Naive thymus-derived CD4-positive, alpha-beta T cell (primary cell): ENCODE measurements around the gene SLC49A3. TPM values are rescaled to one million over a fixed set of nuclear protein-coding genes. Genes with fewer than 3 reads are reported as not detected.

Source experiments
- ATAC-seq: fragments of 150-1000 bp; cut with Tn5 transposase; 2 replicates; pipeline ENCODE4 v1.10.0; 2021; ENCODE audit warnings: mild to moderate bottlenecking, moderate library complexity
- CTCF ChIA-PET: fragments of 350-600 bp; sonication (Branson Sonifier 250); formaldehyde crosslinking; loops from one replicate; lab custom pipeline; 2021; ENCODE audit warnings: antibody characterized with exemption; lab: Charles Lee
- POLR2A ChIA-PET: fragments of 350-600 bp; sonication (Branson Sonifier 250); formaldehyde crosslinking; loops from one replicate; lab custom pipeline; 2021; ENCODE audit warnings: antibody characterized with exemption, inconsistent platforms; lab: Charles Lee
- DNase-seq, 9 donors: peaks; one replicate each; pipeline versions ENCODE4 v3.0.0 to v3.0.0-alpha.2; 2020 to 2022; ENCODE audit warnings: mixed read lengths in 1 of 9
- H3K27ac ChIP-seq: one replicate; pipeline ENCODE4 v1.7.0; 2013; ENCODE audit warnings: mild to moderate bottlenecking, low read depth, low read length, moderate library complexity
- H3K27me3 ChIP-seq, 2 donors: one replicate each; pipeline ENCODE4 v1.7.0; 2013; ENCODE audit warnings: low read length in 2 of 2, mild to moderate bottlenecking in 2 of 2, moderate library complexity in 2 of 2; ENCODE audit not compliant: control insufficient read depth in 2 of 2, insufficient read depth in 2 of 2
- H3K36me3 ChIP-seq, 3 experiments: 1 replicate in 2 of 3; 2 replicates in 1 of 3; pipeline ENCODE4 v1.7.0; 2013; ENCODE audit warnings: low read length in 3 of 3, mild to moderate bottlenecking in 3 of 3, moderate library complexity in 1 of 3; ENCODE audit not compliant: insufficient read depth in 3 of 3, control insufficient read depth in 2 of 3
- H3K4me1 ChIP-seq, 2 donors: one replicate each; pipeline ENCODE4 v1.7.0; 2013; ENCODE audit warnings: low read length in 2 of 2, mild to moderate bottlenecking in 2 of 2, moderate library complexity in 1 of 2; ENCODE audit not compliant: control insufficient read depth in 2 of 2, insufficient read depth in 2 of 2
- H3K4me3 ChIP-seq: 2 replicates; pipeline ENCODE4 v1.7.0; 2013; ENCODE audit warnings: mild to moderate bottlenecking, low read length
- H3K9me3 ChIP-seq, 3 experiments: 1 replicate in 2 of 3; 2 replicates in 1 of 3; pipeline ENCODE4 v1.7.0; 2013; ENCODE audit warnings: low read length in 3 of 3; ENCODE audit not compliant: control insufficient read depth in 2 of 3
- H3K27ac Mint-ChIP-seq, 9 donors: one replicate each; pipeline ENCODE4 v1.8.0; 2020 to 2022; ENCODE audit warnings: mixed read lengths in 9 of 9, mild to moderate bottlenecking in 8 of 9, moderate library complexity in 5 of 9, inconsistent platforms in 2 of 9
- H3K27me3 Mint-ChIP-seq, 5 donors: one replicate each; pipeline ENCODE4 v1.8.0; 2021 to 2022; ENCODE audit warnings: mixed read lengths in 5 of 5, mild to moderate bottlenecking in 1 of 5
- H3K36me3 Mint-ChIP-seq, 5 donors: one replicate each; pipeline ENCODE4 v1.8.0; 2020 to 2022; ENCODE audit warnings: mixed read lengths in 5 of 5, mild to moderate bottlenecking in 3 of 5, inconsistent platforms in 1 of 5
- H3K4me1 Mint-ChIP-seq, 7 donors: one replicate each; pipeline ENCODE4 v1.8.0; 2020 to 2022; ENCODE audit warnings: mixed read lengths in 7 of 7, mild to moderate bottlenecking in 3 of 7, inconsistent platforms in 1 of 7
- H3K4me3 Mint-ChIP-seq, 10 donors: one replicate each; pipeline ENCODE4 v1.8.0; 2020 to 2022; ENCODE audit warnings: mild to moderate bottlenecking in 10 of 10, mixed read lengths in 10 of 10, moderate library complexity in 6 of 10, inconsistent platforms in 2 of 10
- H3K9me3 Mint-ChIP-seq, 11 donors: one replicate each; pipeline ENCODE4 v1.8.0; 2020 to 2022; ENCODE audit warnings: mixed read lengths in 11 of 11, mild to moderate bottlenecking in 4 of 11, inconsistent platforms in 1 of 11, moderate library complexity in 1 of 11
- intact Hi-C, 2 donors: fragments of 100-400 bp; cut with micrococcal nuclease; formaldehyde crosslinking; loops; one replicate each; pipeline ENCODE4 v1.15.1; 2023
- polyA plus RNA-seq, 2 donors: library from polyadenylated mRNA; unstranded; fragments of 300-500 nt; fragmentation: Illumina TruSeq; gene quantifications; one replicate each; pipeline ENCODE4 v1.2.3, GENCODE V29; 2021
- total RNA-seq, 6 experiments: library from RNA in 5 of 6; stranded (reverse) in 5 of 6; gene quantifications; 1 replicate in 5 of 6; 2 replicates in 1 of 6; pipeline ENCODE4 v1.2.3 and lab custom pipeline; 2021 to 2026

SLC49A3 gene
- total and polyA plus RNA-seq, 7 experiments from 2014 or later = 0.80 to 9.4 (median 0.92) TPM; not detected in 2

- no peak for DNase-seq
- Mint-ChIP-seq H3K4me1 (peaks cover 0 to 5% (median 2%) of the 10 kb centered on the region in 7 donors), H3K36me3 (peaks cover 0 to 13% (median 1%) of the 10 kb centered on the region in 5 donors), H3K4me3 (no peak overlapping the region), H3K27ac (peak overlapping the region in 1 of 9 donors; percentile 63), H3K9me3 (peaks cover 0 to 9% (median 0%) of the 10 kb centered on the region in 11 donors), H3K27me3 (peaks cover 0 to 9% (median 0%) of the 10 kb centered on the region in 5 donors)
- Histone ChIP-seq H3K4me3 (no peak overlapping the region), H3K4me1 (no peaks in the 10 kb centered on the region), H3K36me3 (no peaks in the 10 kb centered on the region), H3K27me3 (no peaks in the 10 kb centered on the region), H3K27ac (no peak overlapping the region), H3K9me3 (no peaks in the 10 kb centered on the region)
- ChIA-PET POLR2A (no interaction called here), CTCF (no interaction called here)
- intact Hi-C loops = no loop called here
- no peak for ATAC-seq
These were observed 33.3 kb downstream of the SLC49A3 start for GRCh38 chr4:655464-656151.

DNA sequence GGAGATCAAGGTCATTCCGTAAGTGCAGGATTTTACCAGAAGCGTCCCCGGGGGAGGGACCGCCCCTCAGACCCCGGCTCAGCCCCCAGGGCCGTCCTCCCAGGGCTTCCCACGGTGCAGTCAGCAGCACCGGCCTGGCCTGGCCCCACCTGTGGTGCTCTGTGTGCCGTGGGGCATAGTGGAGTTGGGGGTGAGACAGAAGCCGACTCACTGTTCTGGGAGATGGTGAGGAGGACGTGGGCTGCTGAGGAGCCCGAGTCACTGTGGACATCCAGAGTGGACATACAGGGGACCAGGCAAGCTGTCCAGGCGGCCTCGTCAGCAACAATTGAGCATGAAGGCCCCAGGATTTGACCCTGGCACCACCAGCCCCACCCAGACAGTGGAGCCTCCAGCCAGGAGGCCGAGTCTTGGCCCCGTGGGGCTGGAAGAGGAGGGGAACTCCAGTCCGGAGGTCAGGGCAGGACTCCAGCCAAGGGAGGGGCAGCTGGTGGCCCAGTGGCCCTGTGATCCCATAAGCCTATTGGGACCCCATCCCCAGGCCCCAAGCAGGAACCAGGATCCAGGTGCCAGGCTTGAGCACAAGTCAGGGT is 34.0 kb downstream of the SLC49A3 start:
- no peak overlapping the region for H3K27ac ChIP-seq
- Mint-ChIP-seq H3K4me3 (no peak overlapping the region), H3K27me3 (peaks cover 0 to 13% (median 0%) of the 10 kb centered on the region in 5 donors), H3K4me1 (peaks cover 0 to 5% (median 0%) of the 10 kb centered on the region in 7 donors), H3K27ac (no peak overlapping the region), H3K36me3 (peaks cover 0 to 9% (median 0%) of the 10 kb centered on the region in 5 donors), H3K9me3 (peaks cover 0 to 6% (median 0%) of the 10 kb centered on the region in 11 donors)
- H3K4me1 ChIP-seq = no peaks in the 10 kb centered on the region
- no peaks in the 10 kb centered on the region for H3K36me3 ChIP-seq
- DNase-seq (no peak), ATAC-seq (no peak)
- ChIA-PET POLR2A (no interaction called here), CTCF (no interaction called here)
- no peaks in the 10 kb centered on the region for H3K27me3 ChIP-seq
- intact Hi-C loops = no loop called here
- H3K9me3 ChIP-seq = no peaks in the 10 kb centered on the region
- no peak overlapping the region for H3K4me3 ChIP-seq

- ATAC-seq (no peak), DNase-seq (no peak)
- Histone ChIP-seq H3K27me3 (no peaks in the 10 kb centered on the region), H3K36me3 (no peaks in the 10 kb centered on the region), H3K9me3 (no peaks in the 10 kb centered on the region), H3K4me1 (no peaks in the 10 kb centered on the region), H3K4me3 (no peak overlapping the region), H3K27ac (no peak overlapping the region)
- ChIA-PET POLR2A (no interaction called here), CTCF (no interaction called here)
- Mint-ChIP-seq H3K27ac (no peak overlapping the region), H3K36me3 (peaks cover 0 to 4% (median 0%) of the 10 kb centered on the region in 5 donors), H3K27me3 (peaks cover 0 to 13% (median 0%) of the 10 kb centered on the region in 5 donors), H3K9me3 (peaks cover 0 to 3% (median 0%) of the 10 kb centered on the region in 11 donors), H3K4me1 (peaks cover 0 to 4% (median 0%) of the 10 kb centered on the region in 7 donors), H3K4me3 (no peak overlapping the region)
- intact Hi-C loops = no loop called here
These were observed 34.5 kb downstream of the SLC49A3 start for GRCh38 chr4:654503-654845.

DNA sequence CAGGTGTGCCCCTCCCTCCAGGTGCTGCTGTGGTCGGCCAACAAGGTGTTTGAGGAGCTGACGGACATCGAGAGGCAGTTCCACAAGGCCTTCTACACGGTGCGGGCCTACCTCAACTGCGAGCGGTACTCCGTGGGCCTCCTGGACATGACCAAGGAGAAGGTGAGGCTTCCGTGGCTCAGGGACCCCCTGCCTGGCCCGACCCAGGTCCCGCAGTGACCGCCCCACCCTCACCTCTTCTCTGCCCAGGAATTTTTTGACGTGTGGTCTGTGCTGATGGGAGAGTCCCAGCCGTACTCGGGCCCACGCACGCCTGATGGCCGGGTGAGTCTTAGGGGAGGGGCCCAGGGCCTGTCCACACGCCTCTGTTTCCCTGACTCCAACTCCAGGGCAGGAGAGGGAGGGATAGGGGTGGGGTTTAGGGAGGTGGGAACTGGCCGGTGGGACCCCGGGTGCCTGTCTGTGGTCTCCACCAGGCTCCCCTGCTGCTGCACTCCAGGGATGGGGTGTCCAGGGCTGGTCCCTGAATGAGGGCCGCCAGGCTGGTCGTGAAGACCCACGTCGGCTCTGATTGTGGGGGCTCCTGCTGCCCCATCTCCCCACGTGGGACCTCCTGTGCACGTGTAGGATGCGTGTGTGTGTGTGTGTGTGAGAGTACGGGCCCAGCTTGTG is 35.0 kb downstream of the SLC49A3 start:
- H3K4me3 ChIP-seq = no peak overlapping the region
- no peak overlapping the region for H3K27ac ChIP-seq
- no peaks in the 10 kb centered on the region for H3K27me3 ChIP-seq
- peaks cover 0 to 13% (median 0%) of the 10 kb centered on the region in 5 donors for H3K27me3 Mint-ChIP-seq
- H3K4me1 Mint-ChIP-seq = no peaks in the 10 kb centered on the region
- ChIA-PET CTCF (no interaction called here), POLR2A (no interaction called here)
- no peaks in the 10 kb centered on the region for H3K9me3 ChIP-seq
- DNase-seq (no peak), ATAC-seq (no peak)
- H3K36me3 Mint-ChIP-seq = no peaks in the 10 kb centered on the region
- intact Hi-C loops = no loop called here
- no peak overlapping the region for H3K27ac Mint-ChIP-seq
- no peaks in the 10 kb centered on the region for H3K36me3 ChIP-seq
- H3K4me3 Mint-ChIP-seq = no peak overlapping the region
- H3K4me1 ChIP-seq = no peaks in the 10 kb centered on the region
- H3K9me3 Mint-ChIP-seq = no peaks in the 10 kb centered on the region

DNA sequence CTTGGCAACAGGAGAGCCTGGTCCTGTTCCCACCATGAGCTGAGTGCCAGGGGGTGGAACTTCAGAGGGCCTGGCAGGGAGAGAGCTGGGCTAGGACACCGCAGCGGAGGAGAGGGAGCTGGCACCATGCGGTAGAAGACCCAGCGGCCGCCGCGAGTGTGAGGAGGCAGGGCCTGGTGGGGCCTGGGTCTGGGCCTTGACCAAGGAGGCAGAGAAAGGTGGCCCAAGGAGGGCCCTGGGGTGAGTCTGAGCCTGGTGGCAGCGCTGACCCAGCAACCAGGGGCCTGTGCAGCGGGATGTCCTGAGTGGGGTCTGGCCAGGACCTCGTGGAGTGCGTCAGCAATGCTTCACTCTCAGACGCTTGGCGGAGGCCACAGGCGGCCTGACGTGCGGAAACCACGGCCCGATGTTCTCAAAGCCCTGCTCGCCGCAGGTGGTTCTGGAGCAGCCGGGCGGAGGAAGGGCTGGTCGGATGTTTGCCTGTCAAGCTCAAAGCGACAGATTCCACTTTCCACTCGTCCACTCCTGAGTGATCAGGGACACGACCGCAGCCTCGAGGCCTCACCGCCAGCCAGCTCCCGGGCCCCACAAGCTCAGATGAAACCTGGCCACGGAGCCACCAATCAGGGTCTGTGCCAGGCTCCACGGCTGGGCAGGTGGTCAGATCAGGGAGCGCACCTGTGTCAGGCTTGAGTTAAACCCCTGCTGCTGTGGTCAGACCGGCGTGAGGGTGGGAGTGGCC is 35.7 kb downstream of the SLC49A3 start:
- H3K27ac Mint-ChIP-seq = no peak overlapping the region
- CTCF ChIA-PET = no interaction called here
- H3K36me3 Mint-ChIP-seq = no peaks in the 10 kb centered on the region

DNA sequence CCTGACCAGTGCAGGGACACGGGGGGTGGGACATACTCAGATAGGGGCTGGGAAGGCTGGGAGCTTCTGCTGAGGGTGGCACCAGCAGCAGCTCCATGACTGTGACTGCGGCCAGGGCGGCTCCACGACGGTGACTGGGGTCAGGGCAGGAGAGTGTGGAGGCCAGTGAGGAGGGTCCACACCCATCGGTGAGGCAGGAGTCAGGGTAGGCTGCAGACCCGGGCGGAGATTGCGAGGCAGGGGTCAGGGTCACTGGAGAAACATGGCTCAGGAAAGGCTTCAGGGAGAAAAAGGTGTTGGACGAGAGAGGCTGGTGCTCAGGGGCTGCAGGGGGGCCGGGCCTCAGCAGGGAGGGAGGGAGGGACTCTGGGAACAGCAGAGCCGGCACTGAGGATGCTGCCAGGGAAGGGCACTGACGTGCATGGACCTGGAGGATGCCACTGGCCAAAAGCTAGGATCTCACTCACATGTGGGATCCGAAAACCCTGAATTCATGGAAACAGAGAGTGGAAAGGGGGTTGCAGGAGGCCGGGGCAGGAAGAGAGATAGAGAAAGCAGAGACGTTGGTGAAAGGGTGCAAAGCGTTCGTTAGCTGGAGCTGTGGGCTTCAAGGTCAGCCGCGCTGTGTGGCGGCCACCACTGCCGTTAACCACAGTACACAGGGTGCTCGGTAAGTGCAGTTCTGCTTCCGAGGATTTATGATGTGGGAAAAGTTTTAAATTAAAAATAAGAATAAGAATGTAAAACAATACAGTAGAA is 36.9 kb downstream of the SLC49A3 start:
- Mint-ChIP-seq H3K9me3 (no peaks in the 10 kb centered on the region), H3K27ac (no peak overlapping the region), H3K4me1 (no peaks in the 10 kb centered on the region), H3K4me3 (no peak overlapping the region), H3K36me3 (no peaks in the 10 kb centered on the region), H3K27me3 (peaks cover 0 to 18% (median 0%) of the 10 kb centered on the region in 5 donors)
- H3K36me3 ChIP-seq = no peaks in the 10 kb centered on the region
- POLR2A ChIA-PET = no interaction called here
- intact Hi-C loops = no loop called here
- ATAC-seq (no peak), DNase-seq (no peak)
- no peaks in the 10 kb centered on the region for H3K9me3 ChIP-seq
- CTCF ChIA-PET = no interaction called here
- no peak overlapping the region for H3K4me3 ChIP-seq
- no peaks in the 10 kb centered on the region for H3K4me1 ChIP-seq
- no peaks in the 10 kb centered on the region for H3K27me3 ChIP-seq
- H3K27ac ChIP-seq = no peak overlapping the region

More for the DNA sequence above, 35.7 kb downstream of the SLC49A3 start:
- H3K27me3 ChIP-seq = no peaks in the 10 kb centered on the region
- POLR2A ChIA-PET = no interaction called here
- no peaks in the 10 kb centered on the region for H3K36me3 ChIP-seq
- DNase-seq (no peak), ATAC-seq (no peak)
- H3K4me3 Mint-ChIP-seq = no peak overlapping the region
- intact Hi-C loops = no loop called here
- H3K4me1 Mint-ChIP-seq = no peaks in the 10 kb centered on the region
- no peaks in the 10 kb centered on the region for H3K9me3 ChIP-seq
- H3K4me3 ChIP-seq = no peak overlapping the region
- no peaks in the 10 kb centered on the region for H3K9me3 Mint-ChIP-seq
- H3K4me1 ChIP-seq = no peaks in the 10 kb centered on the region
- peaks cover 0 to 13% (median 0%) of the 10 kb centered on the region in 5 donors for H3K27me3 Mint-ChIP-seq
- H3K27ac ChIP-seq = no peak overlapping the region
